ENCODE measurements around the gene KIAA1755.

KIAA1755 gene

DNA sequence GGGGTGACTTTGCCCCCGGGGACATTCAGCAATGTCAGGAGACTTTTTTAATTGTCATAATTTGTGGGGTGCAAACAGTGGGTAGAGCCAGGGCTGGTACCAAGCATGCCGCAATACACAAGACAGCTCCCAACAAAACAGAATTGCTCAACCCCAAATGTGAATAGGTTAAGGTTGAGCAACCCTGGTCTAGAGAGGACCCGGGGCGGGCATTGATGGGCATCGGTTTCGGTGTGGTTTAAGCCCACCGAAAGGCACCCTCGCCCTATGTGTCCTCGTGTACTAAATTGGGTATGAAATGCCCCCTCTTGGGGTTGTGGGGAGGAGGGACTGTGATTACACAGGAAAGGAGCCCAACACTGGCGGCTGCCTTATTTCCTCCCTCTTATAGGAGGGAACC is 36.0 kb downstream of the KIAA1755 start:
- Histone ChIP-seq H4K91ac (ENCODE audit: low read length) (no peak overlapping the region), H3K27me3 (ENCODE audit: control insufficient read depth in 1 of 2, insufficient read depth in 1 of 2, low read length in 2 of 2) (peaks cover 4 to 26% of the 10 kb centered on the region in 2 experiments), H3K79me1 (replicated peaks; ENCODE audit: low read length, poor library complexity, severe bottlenecking) (no peaks in the 10 kb centered on the region), H2BK15ac (ENCODE audit: low read depth, poor library complexity, severe bottlenecking) (no peak overlapping the region), H2BK12ac (ENCODE audit: low read length in 2 of 2) (no peak overlapping the region), H2AK5ac (ENCODE audit: low read length, severe bottlenecking) (no peak overlapping the region), H3K36me3 (ENCODE audit: control insufficient read depth in 1 of 2, insufficient read depth in 2 of 2, low read depth in 1 of 2, low read length in 2 of 2) (peaks cover 0 to 3% of the 10 kb centered on the region in 2 experiments), H3K9ac (ENCODE audit: low read length) (no peak overlapping the region), H3K27ac (ENCODE audit: low read length, poor library complexity, severe bottlenecking) (no peak overlapping the region), H2BK5ac (ENCODE audit: low read depth, low read length, poor library complexity, severe bottlenecking) (no peak overlapping the region), H3K23ac (ENCODE audit: low read length in 2 of 2) (no peak overlapping the region), H3K9me3 (ENCODE audit: control insufficient read depth, low read length) (no peaks in the 10 kb centered on the region), H3K4ac (ENCODE audit: low read depth in 1 of 2, low read length in 2 of 2) (no peak overlapping the region), H3K18ac (ENCODE audit: low read depth in 1 of 2, low read length in 2 of 2) (no peak overlapping the region), H2BK120ac (ENCODE audit: low read depth, low read length) (no peak overlapping the region), H4K8ac (ENCODE audit: low read length) (no peak overlapping the region), H3K4me3 (ENCODE audit: insufficient read depth in 1 of 2, low read depth in 1 of 2, low read length in 2 of 2) (no peak overlapping the region), H2AFZ (ENCODE audit: low read depth, low read length) (no peak overlapping the region), H3K14ac (ENCODE audit: low read length in 2 of 2) (no peak overlapping the region), H3K4me1 (ENCODE audit: control insufficient read depth, insufficient read depth, low read depth, low read length) (peaks cover 4% of the 10 kb centered on the region), H3K4me2 (ENCODE audit: low read length, poor library complexity, severe bottlenecking) (no peak overlapping the region)
- no peak for DNase-seq
- 97% methylated on average over 9 of the region's 10 CpGs for WGBS

DNA sequence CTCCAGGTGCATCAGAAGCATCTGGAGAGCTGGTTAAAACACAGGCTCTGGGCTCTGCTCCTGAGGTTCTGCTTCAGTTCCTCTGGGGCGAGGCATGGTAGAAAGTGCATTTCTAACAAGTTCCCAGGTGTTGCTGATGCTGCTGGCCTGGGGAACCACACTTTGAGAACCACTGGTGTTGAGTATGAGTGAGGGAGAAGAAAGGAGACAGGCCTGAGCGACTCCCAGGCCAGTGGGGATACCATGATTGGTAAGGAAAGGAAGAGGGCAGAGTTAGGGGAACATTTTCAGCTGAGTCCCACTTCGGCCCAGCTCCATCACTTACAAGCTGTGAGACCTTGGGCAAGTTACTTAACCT is 36.8 kb downstream of the KIAA1755 start:
- H3K4me2 ChIP-seq (ENCODE audit: low read length, poor library complexity, severe bottlenecking): no peak overlapping the region
- no peak overlapping the region for H3K18ac ChIP-seq (ENCODE audit: low read depth in 1 of 2, low read length in 2 of 2)
- no peak overlapping the region for H4K91ac ChIP-seq (ENCODE audit: low read length)
- no peak overlapping the region for H2BK5ac ChIP-seq (ENCODE audit: low read depth, low read length, poor library complexity, severe bottlenecking)
- H4K8ac ChIP-seq (ENCODE audit: low read length): no peak overlapping the region
- no peak overlapping the region for H3K9ac ChIP-seq (ENCODE audit: low read length)
- H3K27me3 ChIP-seq (ENCODE audit: control insufficient read depth in 1 of 2, insufficient read depth in 1 of 2, low read length in 2 of 2): peaks cover 4 to 26% of the 10 kb centered on the region in 2 experiments
- H3K4me3 ChIP-seq (ENCODE audit: insufficient read depth in 1 of 2, low read depth in 1 of 2, low read length in 2 of 2): no peak overlapping the region
- H3K14ac ChIP-seq (ENCODE audit: low read length in 2 of 2): no peak overlapping the region
- no peak overlapping the region for H2BK12ac ChIP-seq (ENCODE audit: low read length in 2 of 2)
- H2AK5ac ChIP-seq (ENCODE audit: low read length, severe bottlenecking): no peak overlapping the region
- no peak overlapping the region for H3K27ac ChIP-seq (ENCODE audit: low read length, poor library complexity, severe bottlenecking)
- H3K36me3 ChIP-seq (ENCODE audit: control insufficient read depth in 1 of 2, insufficient read depth in 2 of 2, low read depth in 1 of 2, low read length in 2 of 2): peaks cover 0 to 3% of the 10 kb centered on the region in 2 experiments
- H3K4me1 ChIP-seq (ENCODE audit: control insufficient read depth, insufficient read depth, low read depth, low read length): peaks cover 7% of the 10 kb centered on the region
- no peak overlapping the region for H3K23ac ChIP-seq (ENCODE audit: low read length in 2 of 2)
- no peak overlapping the region for H3K4ac ChIP-seq (ENCODE audit: low read depth in 1 of 2, low read length in 2 of 2)
- no peaks in the 10 kb centered on the region for H3K79me1 ChIP-seq (replicated peaks; ENCODE audit: low read length, poor library complexity, severe bottlenecking)
- DNase-seq: no peak
- H2BK15ac ChIP-seq (ENCODE audit: low read depth, poor library complexity, severe bottlenecking): no peak overlapping the region
- no peak overlapping the region for H2BK120ac ChIP-seq (ENCODE audit: low read depth, low read length)
- WGBS: 87% methylated on average over 3 of the region's 3 CpGs
- no peaks in the 10 kb centered on the region for H3K9me3 ChIP-seq (ENCODE audit: control insufficient read depth, low read length)
- H2AFZ ChIP-seq (ENCODE audit: low read depth, low read length): no peak overlapping the region

DNA sequence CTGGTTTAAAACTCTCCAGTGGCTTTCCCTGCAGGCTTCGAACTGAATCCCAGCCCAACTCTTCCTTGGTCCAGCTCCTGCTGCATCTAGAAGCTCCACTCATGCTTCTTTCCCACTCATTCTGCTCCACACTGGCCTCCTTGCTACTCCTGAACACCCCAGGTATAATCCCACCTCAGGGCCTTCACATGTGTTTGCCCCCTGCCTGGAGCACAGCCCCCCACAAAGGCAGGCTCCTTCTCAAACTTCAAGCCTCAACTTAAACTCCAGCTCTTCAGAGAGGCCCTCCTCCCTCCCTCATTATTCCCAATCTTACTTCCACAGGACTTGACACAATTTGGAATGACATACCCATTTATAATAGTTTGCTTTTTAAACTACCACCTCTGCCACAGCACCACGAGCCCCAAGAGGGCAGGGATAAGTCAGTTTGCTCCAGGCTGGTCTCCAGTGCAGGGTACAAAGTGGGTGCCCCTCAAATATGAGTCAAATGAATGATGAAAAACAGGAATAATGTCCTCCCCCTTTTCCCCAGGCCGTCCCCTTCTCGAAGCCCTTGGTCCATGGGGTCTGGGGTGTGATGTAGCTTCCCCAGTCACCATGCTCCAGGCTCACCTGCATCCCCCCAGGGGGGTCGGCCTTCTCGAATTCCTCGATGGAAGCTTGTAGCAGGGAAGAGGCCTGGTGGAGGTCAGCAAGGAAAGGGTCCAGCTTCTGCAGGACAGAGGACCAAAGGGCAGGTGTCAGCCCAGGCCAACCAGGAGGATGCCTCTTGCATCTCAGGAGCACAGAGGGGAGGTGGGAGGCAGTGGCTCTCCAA is 37.4 kb downstream of the KIAA1755 start:
- H3K36me3 ChIP-seq (ENCODE audit: control insufficient read depth in 1 of 2, insufficient read depth in 2 of 2, low read depth in 1 of 2, low read length in 2 of 2): peaks cover 0 to 3% of the 10 kb centered on the region in 2 experiments
- peak overlapping the region in 1 of 2 experiments; percentile 70 for H3K4ac ChIP-seq (ENCODE audit: low read depth in 1 of 2, low read length in 2 of 2)
- H2AFZ ChIP-seq (ENCODE audit: low read depth, low read length): no peak overlapping the region
- H3K4me1 ChIP-seq (ENCODE audit: control insufficient read depth, insufficient read depth, low read depth, low read length): peaks cover 11% of the 10 kb centered on the region
- no peak overlapping the region for H2BK5ac ChIP-seq (ENCODE audit: low read depth, low read length, poor library complexity, severe bottlenecking)
- H3K4me3 ChIP-seq (ENCODE audit: insufficient read depth in 1 of 2, low read depth in 1 of 2, low read length in 2 of 2): no peak overlapping the region
- no peak overlapping the region for H3K23ac ChIP-seq (ENCODE audit: low read length in 2 of 2)
- peaks cover 4 to 26% of the 10 kb centered on the region in 2 experiments for H3K27me3 ChIP-seq (ENCODE audit: control insufficient read depth in 1 of 2, insufficient read depth in 1 of 2, low read length in 2 of 2)
- H2BK120ac ChIP-seq (ENCODE audit: low read depth, low read length): peak overlapping the region; percentile 24
- H3K27ac ChIP-seq (ENCODE audit: low read length, poor library complexity, severe bottlenecking): no peak overlapping the region
- H4K8ac ChIP-seq (ENCODE audit: low read length): no peak overlapping the region
- no peak overlapping the region for H4K91ac ChIP-seq (ENCODE audit: low read length)
- no peak overlapping the region for H2BK15ac ChIP-seq (ENCODE audit: low read depth, poor library complexity, severe bottlenecking)
- no peaks in the 10 kb centered on the region for H3K79me1 ChIP-seq (replicated peaks; ENCODE audit: low read length, poor library complexity, severe bottlenecking)
- H3K9ac ChIP-seq (ENCODE audit: low read length): no peak overlapping the region
- WGBS: 81% methylated on average over 6 of the region's 7 CpGs
- no peak for DNase-seq
- no peak overlapping the region for H2AK5ac ChIP-seq (ENCODE audit: low read length, severe bottlenecking)
- H3K14ac ChIP-seq (ENCODE audit: low read length in 2 of 2): no peak overlapping the region
- H3K4me2 ChIP-seq (ENCODE audit: low read length, poor library complexity, severe bottlenecking): no peak overlapping the region
- H3K9me3 ChIP-seq (ENCODE audit: control insufficient read depth, low read length): no peaks in the 10 kb centered on the region
- no peak overlapping the region for H3K18ac ChIP-seq (ENCODE audit: low read depth in 1 of 2, low read length in 2 of 2)
- H2BK12ac ChIP-seq (ENCODE audit: low read length in 2 of 2): no peak overlapping the region

DNA sequence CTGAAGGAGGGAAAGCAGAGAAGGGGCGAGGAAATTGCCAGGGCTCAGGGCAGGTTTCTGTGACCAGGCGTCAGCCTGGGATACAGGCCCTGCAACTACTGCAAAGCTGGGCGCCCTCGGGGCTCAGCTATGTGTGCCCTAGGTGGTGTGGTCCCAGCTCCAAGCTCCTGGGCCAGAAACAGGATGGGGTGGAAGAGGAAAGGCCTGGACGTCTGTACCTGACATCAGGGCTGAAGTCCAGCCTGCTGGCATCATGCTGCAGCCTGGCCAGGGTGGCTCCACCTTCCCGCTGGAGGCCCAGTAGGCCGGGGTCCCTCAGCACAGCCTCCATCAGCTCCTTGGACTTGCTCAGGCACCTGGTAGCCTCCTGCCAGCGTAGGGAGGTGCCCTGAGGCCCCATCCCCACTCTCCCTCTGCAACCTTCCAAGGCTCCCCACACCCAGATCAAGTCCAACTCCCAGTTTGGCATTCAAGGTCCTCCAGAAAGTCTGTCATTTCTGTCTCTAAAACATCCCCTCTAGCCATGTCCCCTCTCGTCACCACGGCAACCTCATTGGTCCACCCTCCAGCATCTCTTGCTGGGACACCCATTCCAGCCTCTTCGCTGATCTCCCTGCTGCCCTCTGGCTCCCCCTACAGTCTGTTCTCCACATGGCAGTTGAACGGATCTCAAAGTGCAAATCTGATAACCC is 38.2 kb downstream of the KIAA1755 start:
- Histone ChIP-seq H3K36me3 (ENCODE audit: control insufficient read depth in 1 of 2, insufficient read depth in 2 of 2, low read depth in 1 of 2, low read length in 2 of 2) (peaks cover 0 to 3% of the 10 kb centered on the region in 2 experiments), H3K9me3 (ENCODE audit: control insufficient read depth, low read length) (no peaks in the 10 kb centered on the region), H2BK120ac (ENCODE audit: low read depth, low read length) (peak overlapping the region; percentile 24), H3K4me3 (ENCODE audit: insufficient read depth in 1 of 2, low read depth in 1 of 2, low read length in 2 of 2) (no peak overlapping the region), H4K91ac (ENCODE audit: low read length) (peak overlapping the region; percentile 25), H3K79me1 (replicated peaks; ENCODE audit: low read length, poor library complexity, severe bottlenecking) (no peaks in the 10 kb centered on the region), H2AK5ac (ENCODE audit: low read length, severe bottlenecking) (no peak overlapping the region), H3K18ac (ENCODE audit: low read depth in 1 of 2, low read length in 2 of 2) (peak overlapping the region in 1 of 2 experiments; percentile 5), H3K23ac (ENCODE audit: low read length in 2 of 2) (peak overlapping the region in 1 of 2 experiments; percentile 14), H4K8ac (ENCODE audit: low read length) (peak overlapping the region; percentile 49), H3K14ac (ENCODE audit: low read length in 2 of 2) (no peak overlapping the region), H2BK12ac (ENCODE audit: low read length in 2 of 2) (peak overlapping the region; percentile 32 to 58), H3K4ac (ENCODE audit: low read depth in 1 of 2, low read length in 2 of 2) (peak overlapping the region; percentile 5 to 60), H2AFZ (ENCODE audit: low read depth, low read length) (no peak overlapping the region), H3K27ac (ENCODE audit: low read length, poor library complexity, severe bottlenecking) (no peak overlapping the region), H3K9ac (ENCODE audit: low read length) (no peak overlapping the region), H2BK5ac (ENCODE audit: low read depth, low read length, poor library complexity, severe bottlenecking) (no peak overlapping the region), H2BK15ac (ENCODE audit: low read depth, poor library complexity, severe bottlenecking) (no peak overlapping the region), H3K4me1 (ENCODE audit: control insufficient read depth, insufficient read depth, low read depth, low read length) (peaks cover 16% of the 10 kb centered on the region), H3K4me2 (ENCODE audit: low read length, poor library complexity, severe bottlenecking) (no peak overlapping the region), H3K27me3 (ENCODE audit: control insufficient read depth in 1 of 2, insufficient read depth in 1 of 2, low read length in 2 of 2) (peaks cover 4 to 26% of the 10 kb centered on the region in 2 experiments)
- 59% methylated on average over 12 of the region's 12 CpGs for WGBS
- peak; percentile 60 for DNase-seq
